HG02678 (cell line): ENCODE data around the gene KNDC1.
"Not testable (repeated sequence)": the region's sequence is repeated elsewhere in the genome, so short reads cannot be mapped to it uniquely, and the experiment has no call there.

Source experiments
- ATAC-seq: cut with Tn5 transposase; IDR thresholded peaks from one replicate; pipeline ENCODE4 v1.9.1; 2021; ENCODE audit warnings: mild to moderate bottlenecking, moderate library complexity; ENCODE audit not compliant: unreplicated experiment

The KNDC1 gene, protein sequence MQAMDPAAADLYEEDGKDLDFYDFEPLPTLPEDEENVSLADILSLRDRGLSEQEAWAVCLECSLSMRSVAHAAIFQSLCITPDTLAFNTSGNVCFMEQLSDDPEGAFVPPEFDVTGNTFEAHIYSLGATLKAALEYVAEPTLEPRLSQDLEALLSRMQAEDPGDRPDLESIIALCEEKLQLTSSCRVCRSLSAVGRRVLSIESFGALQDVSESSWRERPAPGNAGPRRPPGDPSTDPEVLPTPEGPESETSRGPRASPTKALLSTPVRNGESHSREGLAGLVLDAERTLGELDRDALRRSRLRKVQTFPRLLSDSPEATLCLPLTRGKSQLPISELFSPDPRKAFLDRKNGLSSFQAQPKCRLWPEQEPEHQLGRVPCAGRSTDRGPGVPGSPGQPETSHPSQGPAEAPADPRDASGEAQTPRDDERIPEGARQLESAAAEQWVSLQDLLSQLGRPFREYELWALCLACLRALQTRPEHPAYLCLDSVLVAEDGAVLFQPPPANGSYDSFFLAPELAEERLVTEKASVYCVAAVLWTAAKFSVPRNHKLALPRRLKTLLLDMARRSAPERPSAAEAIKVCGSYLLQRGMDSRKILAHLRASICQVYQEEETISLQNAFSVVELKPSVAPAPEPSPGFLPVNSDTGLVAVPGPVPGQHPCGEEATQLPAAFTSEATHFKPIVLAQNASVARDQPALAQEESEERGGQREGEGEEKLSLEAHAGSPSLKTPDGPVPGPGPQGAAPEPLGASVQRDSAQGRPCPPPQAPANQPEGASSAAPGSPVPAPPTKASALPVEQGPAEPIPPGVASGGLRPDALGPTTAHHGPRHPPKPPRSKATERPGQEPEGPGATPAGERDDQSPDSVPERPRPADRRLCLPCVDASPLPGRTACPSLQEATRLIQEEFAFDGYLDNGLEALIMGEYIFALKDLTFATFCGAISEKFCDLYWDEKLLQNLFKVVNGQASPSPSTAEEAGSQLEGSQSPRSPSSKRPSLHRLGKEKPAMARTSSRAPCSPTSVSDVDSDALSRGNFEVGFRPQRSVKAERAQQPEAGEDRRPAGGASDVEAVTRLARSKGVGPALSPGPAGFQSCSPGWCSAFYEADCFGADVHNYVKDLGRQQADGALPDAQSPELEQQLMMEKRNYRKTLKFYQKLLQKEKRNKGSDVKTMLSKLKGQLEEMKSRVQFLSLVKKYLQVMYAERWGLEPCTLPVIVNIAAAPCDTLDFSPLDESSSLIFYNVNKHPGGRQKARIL (N-terminal part only)

GRCh38 chr10:133159950-133160825, at the start of gene KNDC1:
Gene KNDC1 (plus strand): TSS chr10:133160219. CDS start chr10:133160468, 249 bp downstream.
- ATAC-seq, result no peak

DNA sequence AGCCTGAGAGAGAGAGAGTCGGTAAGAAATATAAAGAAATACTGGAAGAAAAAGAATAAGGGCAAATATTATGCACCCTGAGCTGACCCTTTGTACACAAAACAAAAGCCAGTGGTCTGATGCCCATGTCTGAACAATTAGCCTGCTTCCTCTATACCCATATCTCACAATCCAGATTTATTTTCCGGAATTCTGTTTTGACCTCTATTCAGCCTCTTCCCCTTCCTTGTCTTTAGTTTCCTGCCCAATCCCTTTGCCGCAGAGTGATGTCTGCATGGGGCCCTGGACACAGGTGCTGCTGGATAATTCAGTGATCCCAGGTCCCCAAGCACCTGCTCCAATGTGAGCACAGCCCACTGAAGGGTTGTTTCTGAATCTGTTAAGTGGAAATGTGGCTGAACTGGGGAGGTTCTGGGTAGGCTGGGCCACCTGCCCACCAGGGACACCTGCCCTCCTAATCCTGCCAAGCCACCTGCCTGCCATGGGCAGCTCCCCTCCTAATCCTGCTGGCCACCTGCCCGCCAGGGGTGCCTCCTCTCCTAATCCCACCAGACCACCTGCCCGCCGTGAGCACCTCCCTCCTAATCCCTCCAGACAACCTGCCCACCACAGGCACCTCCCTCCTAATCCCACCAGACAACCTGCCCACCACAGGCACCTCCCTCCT, 49.3 kb upstream of the KNDC1 start:
- no peak for ATAC-seq

DNA sequence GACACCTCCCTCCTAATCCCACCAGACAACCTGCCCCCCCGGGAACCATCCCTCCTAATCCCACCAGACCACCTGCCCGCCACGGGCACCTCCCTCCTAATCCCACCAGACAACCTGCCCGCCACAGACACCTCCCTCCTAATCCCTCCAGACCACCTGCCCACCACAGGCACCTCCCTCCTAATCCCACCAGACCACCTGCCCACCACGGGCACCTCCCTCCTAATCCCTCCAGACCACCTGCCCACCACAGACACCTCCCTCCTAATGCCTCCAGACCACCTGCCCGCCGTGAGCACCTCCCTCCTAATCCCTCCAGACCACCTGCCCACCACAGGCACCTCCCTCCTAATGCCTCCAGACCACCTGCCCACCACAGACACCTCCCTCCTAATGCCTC, 48.4 kb upstream of the KNDC1 start:
- not testable (repeated sequence) for ATAC-seq

- ATAC-seq, result no peak
Measured at GRCh38 chr10:133113146-133113830, 46.7 kb upstream of the KNDC1 start.

GRCh38 chr10:133113847-133114246, 46.2 kb upstream of the KNDC1 start:
- no peak for ATAC-seq

DNA sequence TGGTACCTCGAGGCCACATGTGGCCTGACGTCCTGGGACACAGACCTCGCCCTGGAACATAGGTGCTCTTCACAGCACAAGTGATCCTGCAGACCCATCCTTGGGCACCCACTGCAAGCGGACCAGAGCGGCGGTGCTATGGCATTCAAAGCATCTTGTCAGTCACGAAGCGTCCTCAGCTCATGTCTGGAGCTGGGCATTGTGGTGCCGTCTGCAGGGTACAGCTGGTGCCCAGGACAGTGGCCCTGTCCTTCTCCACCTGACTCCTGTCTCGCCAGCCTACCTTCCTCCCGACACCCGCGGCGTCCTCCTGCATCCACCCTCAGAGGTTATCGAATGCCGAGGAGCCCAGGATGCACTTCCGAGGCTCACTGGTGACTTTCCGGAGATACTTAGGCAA, 45.8 kb upstream of the KNDC1 start:
- ATAC-seq, result no peak

- no peak for ATAC-seq
Measured at GRCh38 chr10:133114726-133115452, 45.1 kb upstream of the KNDC1 start.

- ATAC-seq, result no peak
Measured at GRCh38 chr10:133115453-133115842, 44.6 kb upstream of the KNDC1 start.

- ATAC-seq, result no peak
Measured at GRCh38 chr10:133115976-133116375, 44.0 kb upstream of the KNDC1 start.

- no peak for ATAC-seq
Measured at GRCh38 chr10:133116455-133116854, 43.6 kb upstream of the KNDC1 start.

DNA sequence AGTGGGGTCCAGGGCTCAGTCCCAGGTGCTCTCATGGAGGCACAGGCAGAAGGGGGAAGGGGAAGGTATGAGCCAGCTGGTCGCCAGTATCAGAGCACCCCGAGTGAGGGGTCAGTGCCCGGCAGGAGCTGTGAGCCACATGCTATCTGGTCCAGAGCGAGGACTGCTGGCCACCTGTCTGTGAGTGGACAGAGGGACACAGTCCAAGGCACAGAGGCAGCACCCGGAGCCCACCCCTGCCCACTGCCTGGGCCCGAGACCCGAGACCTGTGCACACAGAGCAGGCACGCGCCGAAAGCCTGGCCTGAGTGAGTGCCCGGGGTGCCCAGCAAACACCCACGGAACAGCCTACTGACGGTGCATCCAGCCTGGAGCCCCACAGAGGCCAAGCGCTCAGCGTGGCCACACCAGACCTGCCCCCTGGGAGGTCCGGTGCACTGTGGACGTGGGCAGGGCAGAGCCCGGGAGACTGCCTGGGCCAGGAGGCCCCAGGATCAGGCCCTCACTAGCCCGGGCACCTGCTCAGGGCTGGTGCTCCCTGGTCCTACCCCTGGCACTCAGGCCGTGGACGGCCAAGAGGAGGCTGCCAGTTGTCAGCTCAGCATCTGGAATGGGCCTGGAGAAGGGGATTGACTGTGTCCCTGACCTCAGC, 42.9 kb upstream of the KNDC1 start:
- ATAC-seq, result no peak

GRCh38 chr10:133117688-133118071, 42.3 kb upstream of the KNDC1 start:
- ATAC-seq, result no peak

- no peak for ATAC-seq
Measured at GRCh38 chr10:133121479-133121878, 38.5 kb upstream of the KNDC1 start.

- no peak for ATAC-seq
Measured at GRCh38 chr10:133122171-133122935, 37.7 kb upstream of the KNDC1 start.

DNA sequence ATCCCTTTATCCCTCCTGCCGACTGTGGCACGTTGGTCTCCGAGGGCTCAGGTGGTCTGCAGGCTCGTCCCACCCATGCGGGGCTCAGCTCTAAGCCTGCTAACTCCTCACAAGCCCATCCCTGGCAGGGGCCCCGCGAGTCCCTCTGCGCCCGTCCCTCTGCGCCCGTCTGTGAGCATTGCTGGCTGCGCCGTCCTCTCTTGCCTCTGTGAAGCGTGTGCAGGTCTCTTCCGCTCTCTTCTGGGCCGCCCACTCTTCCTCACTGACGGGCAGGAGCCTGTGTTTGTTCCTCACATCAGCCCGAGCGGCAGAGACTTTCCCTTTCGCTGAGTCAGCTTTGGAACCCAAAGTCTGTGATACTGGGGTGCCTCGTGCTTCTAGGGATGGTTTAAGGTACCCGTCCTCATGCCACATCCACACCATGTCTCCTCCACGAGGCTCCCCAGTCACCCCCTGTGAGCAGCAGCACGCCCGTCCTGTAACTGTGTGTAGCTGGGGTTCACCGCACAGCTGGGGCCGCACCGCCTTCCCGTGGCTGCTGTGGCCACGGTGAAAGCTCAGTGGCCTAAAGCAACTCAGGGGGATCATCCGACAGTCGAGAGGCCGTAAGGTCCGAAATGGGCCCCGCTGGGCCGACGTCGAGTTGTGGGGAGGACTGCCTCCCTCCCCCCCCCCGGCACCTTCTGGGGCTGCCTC, 36.8 kb upstream of the KNDC1 start:
- no peak for ATAC-seq

- no peak for ATAC-seq
Measured at GRCh38 chr10:133123746-133124356, 36.2 kb upstream of the KNDC1 start.
